Neural cell (in vitro differentiated cells): Measurements from ENCODE around the gene SERPINA1.

ENCODE experiments used
- CTCF ChIP-seq: fragments of 450-650 bp; IDR thresholded peaks from 2 replicates; pipeline ENCODE4 v1.5.1; 2014; ENCODE audit warnings: antibody characterized with exemption, mild to moderate bottlenecking, moderate library complexity; ENCODE audit not compliant: poor library complexity, severe bottlenecking
- EP300 ChIP-seq: fragments of 450-650 bp; conservative IDR thresholded peaks from 2 replicates; pipeline ENCODE4 v1.6.1; 2014; ENCODE audit warnings: antibody characterized with exemption, mild to moderate bottlenecking, moderate library complexity; ENCODE audit not compliant: poor library complexity, severe bottlenecking
- EZH2 ChIP-seq: fragments of 200-600, 300-800 bp; shearing (Covaris generic), sonication (generic); IDR thresholded peaks from 2 replicates; pipeline ENCODE4 v1.6.1; 2014; ENCODE audit warnings: antibody characterized with exemption, low read length, borderline replicate concordance, mild to moderate bottlenecking; ENCODE audit not compliant: insufficient read depth, poor library complexity, severe bottlenecking
- MXI1 ChIP-seq: fragments of 450-650 bp; conservative IDR thresholded peaks from 2 replicates; pipeline ENCODE4 v1.6.1; 2014; ENCODE audit warnings: antibody characterized with exemption, mild to moderate bottlenecking; ENCODE audit not compliant: poor library complexity, severe bottlenecking
- POLR2AphosphoS5 ChIP-seq: IDR thresholded peaks from 2 replicates; pipeline ENCODE4 v1.6.1; 2012
- RAD21 ChIP-seq: fragments of 450-650 bp; conservative IDR thresholded peaks from 2 replicates; pipeline ENCODE4 v1.6.1; 2014; ENCODE audit warnings: antibody characterized with exemption, mild to moderate bottlenecking, moderate library complexity
- REST ChIP-seq: IDR thresholded peaks from 2 replicates; pipeline ENCODE4 v1.6.1; 2012; ENCODE audit warnings: borderline replicate concordance
- SMC3 ChIP-seq: fragments of 450-650 bp; conservative IDR thresholded peaks from 2 replicates; pipeline ENCODE4 v1.6.1; 2014; ENCODE audit warnings: antibody characterized with exemption, mild to moderate bottlenecking, moderate library complexity; ENCODE audit not compliant: poor library complexity
- TAF1 ChIP-seq: IDR thresholded peaks from 2 replicates; pipeline ENCODE4 v1.6.1; 2012; ENCODE audit warnings: low read depth

- TF ChIP-seq CTCF (no peak), EP300 (no peak), EZH2 (no peak), POLR2AphosphoS5 (no peak), SMC3 (no peak), RAD21 (no peak), MXI1 (no peak), REST (no peak), TAF1 (no peak)
Observed at GRCh38 chr14:94377866-94378470, 10.4 kb downstream of the SERPINA1 start.
